HEK293T (cell line): ENCODE data around the gene FRS2.

Experiments used
- BHLHE40 ChIP-seq: fragments of 450-650 bp; IDR thresholded peaks from 2 replicates; pipeline ENCODE4 v1.6.1; 2016; ENCODE audit warnings: mild to moderate bottlenecking, moderate library complexity, borderline replicate concordance
- FOXA1 ChIP-seq: fragments of 450-650 bp; IDR thresholded peaks from 2 replicates; pipeline ENCODE4 v1.6.1; 2016; ENCODE audit warnings: mild to moderate bottlenecking
- FOXK2 ChIP-seq: fragments of 450-650 bp; IDR thresholded peaks from 2 replicates; pipeline ENCODE4 v1.6.1; 2016; ENCODE audit warnings: mild to moderate bottlenecking
- FOXM1 ChIP-seq: fragments of 450-650 bp; IDR thresholded peaks from 2 replicates; pipeline ENCODE4 v1.6.1; 2017; ENCODE audit warnings: mild to moderate bottlenecking, borderline replicate concordance
- SP1 ChIP-seq: fragments of 450-650 bp; IDR thresholded peaks from 2 replicates; pipeline ENCODE4 v1.6.1; 2017

GRCh38 chr12:69468237-69469026 lies 1.8 kb upstream of the FRS2 start:
- TF ChIP-seq SP1: no peak
- TF ChIP-seq FOXM1: no peak
- TF ChIP-seq FOXK2: no peak
- TF ChIP-seq FOXA1: no peak
- no peak for TF ChIP-seq BHLHE40
